GM19240 (cell line): ENCODE data around the gene SPAG17.

Experiments used
- DNase-seq: peaks from one replicate; pipeline ENCODE4 v3.0.0; 2011; ENCODE audit warnings: low spot score; ENCODE audit not compliant: insufficient read length

The SPAG17 gene

GRCh38 chr1:117905019-117905418 is 280.0 kb downstream of the SPAG17 start:
- no peak for DNase-seq

GRCh38 chr1:117904485-117904884 is 280.5 kb downstream of the SPAG17 start:
- DNase-seq, result no peak
